ENCODE data around the gene ERCC8. TPM values are rescaled to one million over a fixed set of nuclear protein-coding genes. Genes with fewer than 3 reads are reported as not detected.

The ERCC8 gene
- total and polyA plus RNA-seq, 10 donors = 4.3 to 18.9 (median 12.4) TPM

GRCh38 chr5:60835554-60835953 is 109.3 kb downstream of the ERCC8 start:
- Histone ChIP-seq H3K27ac (no peak overlapping the region), H3K9me3 (no peaks in the 10 kb centered on the region), H3K36me3 (no peaks in the 10 kb centered on the region), H3K27me3 (replicated peaks in 1 of 7) (peaks cover 0 to 13% (median 0%) of the 10 kb centered on the region in 7 donors), H3K4me3 (no peak overlapping the region), H3K4me1 (no peaks in the 10 kb centered on the region)
- TF ChIP-seq CTCF (IDR thresholded peaks at IDR 0.05 in 8 of 11, conservative IDR thresholded peaks at IDR 0.05 in 3 of 11) (no peak), POLR2AphosphoS5 (IDR thresholded peaks at IDR 0.05) (no peak), POLR2A (IDR thresholded peaks at IDR 0.05) (no peak)
- WGBS, 5 donors = 69 to 82% (median 80%) methylated on average over 5 of the region's 5 CpGs
- intact Hi-C loops (cut with DNase I; ENCODE audit: low total_unique reads) = no loop called here
- DNase-seq = no peak

GRCh38 chr5:60833520-60833919 is 111.3 kb downstream of the ERCC8 start:
- Histone ChIP-seq H3K9me3 (no peaks in the 10 kb centered on the region), H3K27me3 (replicated peaks in 1 of 7) (no peaks in the 10 kb centered on the region), H3K4me3 (no peak overlapping the region), H3K27ac (no peak overlapping the region), H3K36me3 (no peaks in the 10 kb centered on the region), H3K4me1 (no peaks in the 10 kb centered on the region)
- no peak for DNase-seq
- TF ChIP-seq POLR2AphosphoS5 (IDR thresholded peaks at IDR 0.05) = no peak
- no peak for TF ChIP-seq POLR2A (IDR thresholded peaks at IDR 0.05)
- no peak for TF ChIP-seq CTCF (IDR thresholded peaks at IDR 0.05 in 8 of 11, conservative IDR thresholded peaks at IDR 0.05 in 3 of 11)
- intact Hi-C loops (cut with DNase I; ENCODE audit: low total_unique reads) = no loop called here

- TF ChIP-seq POLR2AphosphoS5 (IDR thresholded peaks at IDR 0.05) = no peak
- no peak for TF ChIP-seq CTCF (IDR thresholded peaks at IDR 0.05 in 8 of 11, conservative IDR thresholded peaks at IDR 0.05 in 3 of 11)
- TF ChIP-seq POLR2A (IDR thresholded peaks at IDR 0.05) = no peak
- no peak for DNase-seq
- Histone ChIP-seq H3K36me3 (no peaks in the 10 kb centered on the region), H3K27ac (no peak overlapping the region), H3K27me3 (replicated peaks in 1 of 7) (no peaks in the 10 kb centered on the region), H3K9me3 (no peaks in the 10 kb centered on the region), H3K4me3 (no peak overlapping the region), H3K4me1 (no peaks in the 10 kb centered on the region)
- intact Hi-C loops (cut with DNase I; ENCODE audit: low total_unique reads) = no loop called here
Observed at GRCh38 chr5:60830581-60831127, 114.2 kb downstream of the ERCC8 start.

GRCh38 chr5:60829490-60830266 is 115.2 kb downstream of the ERCC8 start:
- Histone ChIP-seq H3K27ac (no peak overlapping the region), H3K36me3 (no peaks in the 10 kb centered on the region), H3K4me1 (no peaks in the 10 kb centered on the region), H3K9me3 (no peaks in the 10 kb centered on the region), H3K4me3 (no peak overlapping the region), H3K27me3 (replicated peaks in 1 of 7) (no peaks in the 10 kb centered on the region)
- TF ChIP-seq POLR2A (IDR thresholded peaks at IDR 0.05) (no peak), CTCF (IDR thresholded peaks at IDR 0.05 in 8 of 11, conservative IDR thresholded peaks at IDR 0.05 in 3 of 11) (no peak), POLR2AphosphoS5 (IDR thresholded peaks at IDR 0.05) (no peak)
- intact Hi-C loops (cut with DNase I; ENCODE audit: low total_unique reads) = no loop called here
- 53 to 77% (median 74%) methylated on average over 2 of the region's 2 CpGs for WGBS, 5 donors
- no peak for DNase-seq

Measured in spleen (tissue), 11 donors.